ENCODE measurements around the gene SVEP1.
A peak's percentile ranks its signal among the peaks of the same experiment; 100 is the strongest.

The SVEP1 gene

DNA sequence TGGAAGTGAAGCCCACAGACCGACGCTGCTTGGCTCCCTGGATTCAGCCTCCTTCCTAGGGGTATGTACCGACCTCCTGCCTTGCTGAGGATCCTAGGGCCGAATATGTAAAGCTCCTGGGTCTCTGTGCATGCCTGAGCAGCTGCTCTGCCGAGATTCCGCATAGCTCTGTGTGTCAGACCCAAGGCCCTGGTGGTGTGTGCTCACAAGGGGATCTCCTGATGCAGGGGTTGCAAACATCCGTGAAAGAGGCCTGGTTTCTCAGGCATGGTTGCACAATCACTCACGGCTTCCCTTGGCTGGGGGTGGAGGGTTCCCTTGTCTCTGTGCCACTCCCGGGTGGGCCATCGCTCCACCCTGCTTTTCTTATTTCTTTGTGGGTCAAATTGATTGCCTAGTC lies 19.9 kb upstream of the SVEP1 start:
- Mint-ChIP-seq H3K4me1 (ENCODE audit: low read depth) (peaks cover 14% of the 10 kb centered on the region), H3K36me3 (ENCODE audit: low read depth) (no peaks in the 10 kb centered on the region), H3K4me3 (no peak overlapping the region), H3K27me3 (peaks cover 7% of the 10 kb centered on the region), H3K9me3 (peaks cover 9% of the 10 kb centered on the region), H3K27ac (no peak overlapping the region)
- intact Hi-C loops (cut with micrococcal nuclease): no loop called here

DNA sequence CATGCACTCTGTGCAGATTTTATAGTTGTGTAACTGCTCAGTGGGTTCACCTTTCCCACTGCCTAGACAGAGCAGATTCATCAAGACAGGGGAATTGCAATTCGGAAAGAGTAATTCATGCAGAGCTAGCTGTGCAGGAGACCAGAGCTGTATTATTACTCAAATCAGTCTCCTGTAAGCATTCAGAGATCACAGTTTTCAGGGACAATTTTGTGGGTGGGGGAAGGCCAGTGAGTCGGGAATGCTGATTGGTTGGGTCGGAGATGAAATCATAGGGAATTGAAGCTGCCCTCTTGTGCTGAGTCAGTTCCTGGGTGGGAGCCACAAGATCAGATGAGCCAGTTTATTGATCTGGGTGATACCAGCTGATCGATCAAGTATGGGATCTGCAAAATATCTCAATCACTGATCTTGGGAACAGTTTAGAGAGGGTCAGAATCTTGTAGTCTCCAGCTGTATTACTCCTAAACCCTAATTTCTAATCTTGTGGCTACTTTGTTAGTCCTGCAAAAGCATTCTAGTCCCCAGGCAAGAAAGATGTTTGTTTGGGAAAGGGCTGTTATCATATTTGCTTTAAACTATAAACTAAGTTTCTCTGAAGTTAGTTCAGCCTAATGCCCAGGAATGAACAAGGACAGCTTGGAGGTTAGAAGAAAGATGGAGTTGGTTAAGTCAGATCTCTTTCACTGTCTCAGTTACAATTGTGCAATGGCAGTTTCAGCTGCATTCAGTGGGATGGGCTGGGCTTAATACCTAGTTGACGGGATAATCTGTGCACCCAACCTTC lies 12.7 kb upstream of the SVEP1 start:
- no peak overlapping the region for H3K4me3 Mint-ChIP-seq

DNA sequence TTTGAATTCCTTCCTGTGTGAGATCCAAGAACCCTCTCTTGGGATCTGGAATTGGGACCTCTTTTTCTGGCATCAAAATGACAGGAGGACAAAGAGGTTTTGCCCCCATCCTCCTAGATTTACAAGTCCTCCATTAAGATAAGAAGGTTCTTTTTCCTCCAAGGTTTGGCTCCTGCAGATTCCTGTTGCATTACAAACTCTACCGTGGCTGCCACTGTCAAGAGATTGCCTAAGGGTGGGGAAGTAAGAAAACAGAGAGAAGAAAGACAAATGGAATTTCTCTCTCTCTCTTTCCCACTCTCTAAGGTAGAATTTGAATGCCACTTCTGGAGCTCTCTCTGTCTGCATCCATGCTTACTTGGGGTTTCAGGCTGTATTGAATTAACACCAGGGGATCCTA lies 12.0 kb upstream of the SVEP1 start:
- Mint-ChIP-seq H3K4me1 (ENCODE audit: low read depth) (no peaks in the 10 kb centered on the region), H3K9me3 (peaks cover 37% of the 10 kb centered on the region), H3K4me3 (no peak overlapping the region), H3K27ac (no peak overlapping the region), H3K36me3 (ENCODE audit: low read depth) (no peaks in the 10 kb centered on the region), H3K27me3 (peaks cover 13% of the 10 kb centered on the region)
- intact Hi-C loops (cut with micrococcal nuclease): no loop called here

More for the DNA sequence above, 12.7 kb upstream of the SVEP1 start:
- H3K27me3 Mint-ChIP-seq: peaks cover 10% of the 10 kb centered on the region
- H3K9me3 Mint-ChIP-seq: peaks cover 37% of the 10 kb centered on the region
- H3K36me3 Mint-ChIP-seq (ENCODE audit: low read depth): no peaks in the 10 kb centered on the region
- no peaks in the 10 kb centered on the region for H3K4me1 Mint-ChIP-seq (ENCODE audit: low read depth)
- intact Hi-C loops (cut with micrococcal nuclease): no loop called here
- no peak overlapping the region for H3K27ac Mint-ChIP-seq

DNA sequence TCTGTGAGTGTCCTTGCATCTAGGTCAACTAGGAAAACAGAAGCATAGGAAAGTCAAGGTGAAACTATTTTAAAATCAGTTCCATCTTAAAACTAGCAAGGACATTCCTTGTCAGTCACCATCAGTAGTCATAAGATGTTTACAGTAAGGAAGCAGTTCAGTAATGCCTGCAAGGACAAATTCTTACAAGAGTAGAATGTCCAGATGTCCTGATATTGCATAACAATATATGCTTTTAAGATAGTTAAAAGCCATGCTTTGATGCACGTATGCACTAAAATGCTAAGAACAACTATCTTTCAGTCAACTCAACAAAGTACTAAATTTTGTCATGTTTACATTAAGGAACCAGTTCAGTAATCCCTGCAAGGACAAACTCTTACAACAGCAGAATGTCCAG lies 11.3 kb upstream of the SVEP1 start:
- Mint-ChIP-seq H3K36me3 (ENCODE audit: low read depth) (no peaks in the 10 kb centered on the region), H3K9me3 (peaks cover 31% of the 10 kb centered on the region), H3K4me1 (ENCODE audit: low read depth) (no peaks in the 10 kb centered on the region), H3K4me3 (no peak overlapping the region), H3K27ac (no peak overlapping the region), H3K27me3 (peaks cover 15% of the 10 kb centered on the region)
- intact Hi-C loops (cut with micrococcal nuclease): no loop called here

DNA sequence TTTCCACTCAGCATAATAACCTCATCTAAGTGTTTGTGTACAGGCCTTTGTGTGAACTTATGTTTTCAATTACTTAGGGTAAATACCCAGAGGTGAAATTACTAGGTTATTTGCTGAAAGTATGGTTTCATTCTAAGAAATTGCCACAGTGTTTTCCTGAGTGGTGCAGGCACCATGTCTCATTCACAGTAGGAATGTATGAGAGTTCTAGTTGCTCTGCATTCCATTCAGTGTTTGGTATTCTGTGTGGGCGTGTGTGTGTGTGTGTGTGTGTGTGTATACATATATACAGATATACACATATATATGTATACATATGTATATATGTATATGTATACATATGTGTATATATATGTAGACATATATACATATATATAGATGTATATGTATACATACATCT lies 8.8 kb upstream of the SVEP1 start:
- no peaks in the 10 kb centered on the region for H3K4me1 Mint-ChIP-seq (ENCODE audit: low read depth)
- no peaks in the 10 kb centered on the region for H3K36me3 Mint-ChIP-seq (ENCODE audit: low read depth)
- H3K9me3 Mint-ChIP-seq: peaks cover 27% of the 10 kb centered on the region
- intact Hi-C loops (cut with micrococcal nuclease): no loop called here
- H3K4me3 Mint-ChIP-seq: no peak overlapping the region
- peaks cover 21% of the 10 kb centered on the region for H3K27me3 Mint-ChIP-seq
- no peak overlapping the region for H3K27ac Mint-ChIP-seq

DNA sequence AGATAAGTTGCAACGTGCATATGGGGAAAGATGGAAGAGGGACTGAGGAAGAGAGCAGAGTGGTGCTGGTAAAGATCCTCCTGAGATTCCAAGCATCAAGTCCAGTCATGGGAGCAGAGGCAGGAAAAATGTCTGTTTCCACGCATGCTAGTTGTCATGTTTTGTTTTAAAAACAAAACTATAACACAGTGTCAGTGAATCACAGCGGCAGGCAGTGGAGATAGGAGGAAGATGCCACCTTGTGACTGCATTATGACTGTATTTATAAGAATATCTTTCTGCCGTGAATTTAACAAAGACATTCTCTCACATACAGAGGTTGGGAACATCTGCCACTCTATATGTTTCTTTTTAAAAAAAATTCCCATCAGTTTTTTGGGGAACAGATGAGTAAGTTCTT lies 3.7 kb upstream of the SVEP1 start:
- no peaks in the 10 kb centered on the region for H3K36me3 Mint-ChIP-seq (ENCODE audit: low read depth)
- no peak overlapping the region for H3K27ac Mint-ChIP-seq
- H3K4me1 Mint-ChIP-seq (ENCODE audit: low read depth): peaks cover 18% of the 10 kb centered on the region
- H3K4me3 Mint-ChIP-seq: no peak overlapping the region
- peaks cover 60% of the 10 kb centered on the region for H3K27me3 Mint-ChIP-seq
- H3K9me3 Mint-ChIP-seq: peaks cover 4% of the 10 kb centered on the region
- intact Hi-C loops (cut with micrococcal nuclease): no loop called here

DNA sequence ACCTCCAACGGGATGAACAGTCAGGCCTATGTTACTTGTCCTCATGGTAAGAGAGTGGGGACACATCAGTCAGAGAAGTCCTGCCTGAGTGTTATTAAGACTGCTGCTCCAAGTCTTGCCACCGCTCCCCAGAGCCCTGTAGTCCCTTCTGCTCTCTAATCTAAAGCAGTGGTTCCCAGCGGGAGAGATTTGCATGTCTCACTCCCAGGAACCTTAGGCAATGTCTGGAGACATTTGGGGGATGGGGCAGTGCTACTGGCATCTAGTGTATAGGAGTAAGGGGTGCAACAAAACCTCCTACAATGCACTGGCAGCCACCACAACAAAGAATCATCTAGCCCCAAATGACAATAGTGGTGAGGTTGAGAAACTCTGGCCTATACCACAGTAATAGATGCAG lies 2.6 kb upstream of the SVEP1 start:
- Mint-ChIP-seq H3K36me3 (ENCODE audit: low read depth) (no peaks in the 10 kb centered on the region), H3K4me1 (ENCODE audit: low read depth) (peaks cover 18% of the 10 kb centered on the region), H3K27ac (no peak overlapping the region), H3K4me3 (no peak overlapping the region), H3K9me3 (no peaks in the 10 kb centered on the region), H3K27me3 (peaks cover 69% of the 10 kb centered on the region)
- intact Hi-C loops (cut with micrococcal nuclease): no loop called here

DNA sequence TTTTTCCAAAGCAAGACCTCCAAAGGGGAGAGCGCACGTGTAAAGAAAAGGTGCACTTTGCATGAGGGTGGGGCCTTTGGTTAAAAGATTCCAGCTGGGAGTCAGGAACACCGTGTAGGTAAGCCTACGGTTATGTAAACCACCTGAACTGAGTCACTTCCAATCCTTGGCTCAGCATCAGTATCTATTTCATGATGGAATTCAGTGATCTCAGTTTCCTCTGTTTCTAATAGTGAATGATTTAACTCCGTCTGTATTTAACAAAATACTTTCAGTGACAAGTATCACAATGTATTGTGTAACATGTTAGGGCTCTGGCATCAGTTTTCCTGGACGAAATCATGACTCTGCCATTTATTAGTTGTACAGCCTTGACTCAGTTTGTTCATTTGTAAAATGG lies 1.3 kb upstream of the SVEP1 start:
- Mint-ChIP-seq H3K4me1 (ENCODE audit: low read depth) (peaks cover 18% of the 10 kb centered on the region), H3K4me3 (no peak overlapping the region), H3K27me3 (peaks cover 70% of the 10 kb centered on the region), H3K9me3 (no peaks in the 10 kb centered on the region), H3K36me3 (ENCODE audit: low read depth) (no peaks in the 10 kb centered on the region), H3K27ac (no peak overlapping the region)
- intact Hi-C loops (cut with micrococcal nuclease): no loop called here

DNA sequence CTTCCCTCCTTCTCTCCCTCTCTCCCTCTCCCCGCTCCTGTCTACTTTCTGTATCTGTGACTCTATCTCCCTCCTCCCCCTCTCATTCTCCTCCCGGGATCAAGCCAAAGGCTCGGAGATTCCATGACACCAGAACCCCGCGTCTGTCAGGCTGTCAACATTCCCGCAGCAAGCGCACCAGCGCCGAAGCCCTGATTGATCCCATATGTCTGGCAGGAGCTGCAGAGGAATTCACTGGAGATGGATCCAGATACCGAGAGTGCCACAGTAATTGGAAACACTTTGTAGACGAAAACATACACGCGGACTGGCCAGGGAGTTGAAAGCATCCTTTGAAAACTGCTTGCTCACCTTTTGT lies 300 bp upstream of the SVEP1 start:
- H3K27me3 Mint-ChIP-seq: peaks cover 69% of the 10 kb centered on the region
- H3K4me3 Mint-ChIP-seq: peak overlapping the region; percentile 69
- intact Hi-C loops (cut with micrococcal nuclease): no loop called here
- H3K9me3 Mint-ChIP-seq: no peaks in the 10 kb centered on the region
- H3K4me1 Mint-ChIP-seq (ENCODE audit: low read depth): peaks cover 18% of the 10 kb centered on the region
- no peaks in the 10 kb centered on the region for H3K36me3 Mint-ChIP-seq (ENCODE audit: low read depth)
- no peak overlapping the region for H3K27ac Mint-ChIP-seq

DNA sequence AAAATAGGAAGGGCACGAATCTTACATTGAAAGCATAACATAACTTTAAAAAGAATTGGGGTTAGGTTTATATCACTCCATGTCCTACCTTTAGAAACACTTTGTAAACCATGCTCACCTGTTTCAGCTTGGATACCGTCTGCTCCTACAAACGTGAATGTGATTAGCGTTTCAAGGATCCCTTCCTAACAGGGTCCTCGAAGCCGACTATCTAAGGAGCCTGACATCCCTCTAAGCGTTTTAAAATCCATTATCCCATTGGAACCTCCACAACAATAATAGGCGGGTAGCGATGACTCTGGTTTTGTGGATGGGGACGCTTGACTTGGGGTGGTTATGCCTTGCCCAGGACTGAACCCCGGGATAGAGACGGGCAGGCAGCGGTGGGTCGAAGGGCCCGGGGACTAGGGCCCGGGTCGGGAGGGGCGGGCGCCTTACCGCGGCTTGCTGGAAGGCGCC lies 937 bp downstream of the SVEP1 start:
- Mint-ChIP-seq H3K9me3 (no peaks in the 10 kb centered on the region), H3K27me3 (peaks cover 69% of the 10 kb centered on the region), H3K4me3 (peak overlapping the region; percentile 69), H3K36me3 (ENCODE audit: low read depth) (no peaks in the 10 kb centered on the region), H3K27ac (no peak overlapping the region), H3K4me1 (ENCODE audit: low read depth) (peaks cover 18% of the 10 kb centered on the region)
- intact Hi-C loops (cut with micrococcal nuclease): no loop called here

DNA sequence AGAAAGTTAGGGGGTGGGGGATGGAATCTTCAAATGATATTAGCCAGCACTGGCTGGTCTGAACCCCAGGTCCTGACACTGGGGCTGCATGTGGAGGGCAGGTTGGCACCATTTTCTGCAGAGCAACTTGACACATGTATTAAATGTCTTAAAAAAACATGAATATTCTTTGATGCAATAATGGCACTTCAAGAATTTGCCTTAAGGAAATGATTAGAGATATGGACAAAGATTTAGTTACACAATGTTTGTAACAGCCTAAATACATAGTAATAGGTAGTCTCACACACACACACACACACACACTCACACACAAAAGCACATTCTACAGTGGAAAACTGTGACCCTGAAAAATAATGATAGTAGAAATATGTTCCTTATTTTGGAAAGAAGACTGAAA lies 3.6 kb downstream of the SVEP1 start:
- H3K36me3 Mint-ChIP-seq (ENCODE audit: low read depth): no peaks in the 10 kb centered on the region
- H3K9me3 Mint-ChIP-seq: no peaks in the 10 kb centered on the region
- peaks cover 13% of the 10 kb centered on the region for H3K4me1 Mint-ChIP-seq (ENCODE audit: low read depth)
- no peak overlapping the region for H3K4me3 Mint-ChIP-seq
- H3K27me3 Mint-ChIP-seq: peaks cover 53% of the 10 kb centered on the region
- H3K27ac Mint-ChIP-seq: no peak overlapping the region
- intact Hi-C loops (cut with micrococcal nuclease): no loop called here

DNA sequence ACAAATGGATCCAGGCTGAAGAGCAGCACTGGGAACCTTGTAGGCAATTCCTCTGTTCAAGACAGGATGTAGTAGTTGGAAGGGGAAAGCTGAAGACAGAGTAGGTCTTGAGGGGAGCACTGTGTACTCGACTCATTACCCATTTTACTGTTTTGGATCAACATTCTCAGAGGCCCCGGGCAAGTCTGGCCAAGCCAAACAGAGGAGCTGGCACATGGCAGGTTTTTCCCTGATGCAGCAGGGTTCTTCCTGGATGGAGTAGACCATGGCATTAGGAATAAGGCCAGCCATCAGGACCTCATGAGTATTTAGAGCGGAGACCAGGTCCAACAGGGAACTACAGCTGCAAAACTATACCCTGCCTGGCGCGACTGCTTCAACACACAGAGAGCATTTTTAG lies 4.4 kb downstream of the SVEP1 start:
- Mint-ChIP-seq H3K27me3 (peaks cover 48% of the 10 kb centered on the region), H3K36me3 (ENCODE audit: low read depth) (no peaks in the 10 kb centered on the region), H3K27ac (no peak overlapping the region), H3K9me3 (no peaks in the 10 kb centered on the region), H3K4me1 (ENCODE audit: low read depth) (peaks cover 13% of the 10 kb centered on the region), H3K4me3 (no peak overlapping the region)
- intact Hi-C loops (cut with micrococcal nuclease): no loop called here

DNA sequence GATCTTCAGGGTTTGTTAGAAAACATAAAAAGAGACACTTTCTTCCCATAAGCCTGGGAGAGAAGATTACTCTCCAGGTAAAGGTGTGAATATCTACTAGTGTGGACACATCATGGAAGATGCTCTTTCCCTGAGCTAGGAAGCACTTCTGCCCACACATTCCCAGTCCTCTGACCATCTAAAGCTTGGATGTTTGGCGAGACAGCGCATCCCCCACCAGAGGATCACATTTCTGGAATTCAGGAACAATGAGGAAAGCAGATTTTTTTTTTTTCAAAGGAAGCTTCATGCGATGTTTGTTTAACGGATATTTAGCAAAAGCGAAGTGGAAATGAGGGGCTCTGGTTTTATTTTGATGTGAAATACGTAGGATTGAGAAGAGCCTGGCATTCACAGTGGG lies 6.2 kb downstream of the SVEP1 start:
- no peaks in the 10 kb centered on the region for H3K4me1 Mint-ChIP-seq (ENCODE audit: low read depth)
- no peak overlapping the region for H3K27ac Mint-ChIP-seq
- H3K27me3 Mint-ChIP-seq: peaks cover 31% of the 10 kb centered on the region
- no peaks in the 10 kb centered on the region for H3K9me3 Mint-ChIP-seq
- no peak overlapping the region for H3K4me3 Mint-ChIP-seq
- intact Hi-C loops (cut with micrococcal nuclease): no loop called here
- H3K36me3 Mint-ChIP-seq (ENCODE audit: low read depth): no peaks in the 10 kb centered on the region

DNA sequence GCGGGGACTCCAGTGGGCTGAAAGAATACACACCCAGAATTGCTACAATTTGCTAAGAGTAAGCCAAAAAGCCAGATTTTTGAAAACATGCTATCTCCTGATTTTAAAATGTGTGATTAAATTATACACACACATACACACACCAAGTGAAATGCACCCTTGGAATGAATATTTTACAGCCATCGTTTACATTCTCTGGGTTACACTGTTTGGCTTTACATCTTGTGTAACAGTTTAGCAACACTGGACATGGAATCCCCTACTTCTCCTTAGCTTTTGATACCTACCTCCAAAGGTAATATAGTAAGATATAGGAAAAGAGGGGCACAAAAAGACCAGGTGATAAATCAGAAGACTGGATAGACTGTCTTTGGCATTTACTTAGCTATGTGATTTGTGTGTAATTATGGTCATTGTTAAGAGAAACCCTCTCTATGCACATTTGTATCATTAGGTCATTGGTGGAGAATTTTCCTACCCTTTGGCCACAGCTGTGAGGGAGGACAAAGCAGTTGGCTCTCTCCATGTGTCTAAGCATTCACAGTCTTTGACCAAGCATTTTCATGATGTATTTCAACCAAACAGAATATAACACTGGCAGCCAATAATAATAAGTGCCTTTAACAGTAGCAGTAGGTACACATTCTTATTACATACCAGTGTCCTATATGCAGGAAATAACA lies 7.6 kb downstream of the SVEP1 start:
- Mint-ChIP-seq H3K27me3 (peaks cover 19% of the 10 kb centered on the region), H3K36me3 (ENCODE audit: low read depth) (no peaks in the 10 kb centered on the region), H3K9me3 (no peaks in the 10 kb centered on the region)

DNA sequence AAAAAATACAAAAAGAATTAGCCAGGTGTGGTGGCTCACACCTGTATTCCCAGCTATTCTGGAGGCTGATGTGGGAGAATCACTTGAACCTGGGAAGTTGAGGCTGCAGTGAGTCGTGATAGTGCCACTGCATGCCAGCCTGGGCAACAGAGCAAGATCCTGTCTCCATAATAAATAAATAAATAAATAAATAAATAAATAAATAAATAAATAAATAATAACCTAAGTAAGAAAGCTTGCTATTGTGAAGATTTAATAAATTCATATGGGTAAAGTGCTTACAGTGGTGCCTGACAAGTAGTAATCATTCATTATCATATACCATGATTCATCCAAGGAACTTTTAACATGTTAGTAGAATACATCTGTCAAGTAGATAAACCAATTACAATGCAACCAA lies 13.4 kb downstream of the SVEP1 start:
- no peaks in the 10 kb centered on the region for H3K4me1 Mint-ChIP-seq (ENCODE audit: low read depth)
- intact Hi-C loops (cut with micrococcal nuclease): no loop called here
- H3K36me3 Mint-ChIP-seq (ENCODE audit: low read depth): no peaks in the 10 kb centered on the region
- no peaks in the 10 kb centered on the region for H3K9me3 Mint-ChIP-seq
- H3K27me3 Mint-ChIP-seq: peaks cover 16% of the 10 kb centered on the region
- no peak overlapping the region for H3K27ac Mint-ChIP-seq
- no peak overlapping the region for H3K4me3 Mint-ChIP-seq

More for the DNA sequence above, 7.6 kb downstream of the SVEP1 start:
- H3K4me1 Mint-ChIP-seq (ENCODE audit: low read depth): no peaks in the 10 kb centered on the region
- no peak overlapping the region for H3K27ac Mint-ChIP-seq
- intact Hi-C loops (cut with micrococcal nuclease): no loop called here
- no peak overlapping the region for H3K4me3 Mint-ChIP-seq

All from dendritic cell treated with granulocyte-macrophage colony-stimulating factor and Interleukin-4, amounts not matched to agents 40 ng/mL and 50 ng/mL, for 4 days (primary cell).